Aorta (tissue), 5 donors: ENCODE measurements around the gene FAM76B. TPM values are rescaled to one million over a fixed set of nuclear protein-coding genes. Genes with fewer than 3 reads are reported as not detected.

Experiments used
- ATAC-seq: fragments of 200-7000 bp; cut with Tn5 transposase; one replicate; pipeline ENCODE4 v1.9.1; 2022; ENCODE audit warnings: moderate library complexity; ENCODE audit not compliant: low FRiP score
- DNase-seq, 2 donors: peaks; one replicate each; pipeline ENCODE4 v3.0.0-alpha.2; 2020
- H3K27ac ChIP-seq, 2 donors: one replicate each; pipeline ENCODE4 v1.5.1; 2013; ENCODE audit warnings: low read length in 2 of 2, mild to moderate bottlenecking in 2 of 2, moderate library complexity in 2 of 2, control low read depth in 1 of 2, inconsistent platforms in 1 of 2, low read depth in 1 of 2
- H3K27me3 ChIP-seq, 2 donors: one replicate each; pipeline ENCODE4 v1.6.1; 2013; ENCODE audit warnings: control low read depth in 1 of 2, low read length in 1 of 2, mild to moderate bottlenecking in 1 of 2, moderate library complexity in 1 of 2; ENCODE audit not compliant: insufficient read depth in 2 of 2, control insufficient read depth in 1 of 2
- H3K36me3 ChIP-seq, 2 donors: one replicate each; pipeline ENCODE4 v1.6.1; 2013; ENCODE audit warnings: control low read depth in 1 of 2, low read length in 1 of 2, mild to moderate bottlenecking in 1 of 2; ENCODE audit not compliant: insufficient read depth in 2 of 2, control insufficient read depth in 1 of 2
- H3K4me1 ChIP-seq, 2 donors: one replicate each; pipeline ENCODE4 v1.6.1; 2013; ENCODE audit warnings: low read length in 2 of 2, control low read depth in 1 of 2, mild to moderate bottlenecking in 1 of 2, moderate library complexity in 1 of 2; ENCODE audit not compliant: insufficient read depth in 2 of 2, control insufficient read depth in 1 of 2
- H3K4me3 ChIP-seq, 2 donors: one replicate each; pipeline ENCODE4 v1.5.1; 2013; ENCODE audit warnings: low read length in 2 of 2, control low read depth in 1 of 2, mild to moderate bottlenecking in 1 of 2
- H3K9me3 ChIP-seq: one replicate; pipeline ENCODE4 v1.6.1; 2013; ENCODE audit warnings: mild to moderate bottlenecking, low read length; ENCODE audit not compliant: control insufficient read depth
- WGBS, 2 donors: extraction: QIAGEN DNeasy Blood & Tissue Kit; methylation state at CpG; one replicate each; pipeline ENCODE4 v1.1.7; 2013; 5-methylcytosine and 5-hydroxymethylcytosine counted together
- intact Hi-C, 2 donors: fragments of 100-400 bp; cut with DNase I; formaldehyde crosslinking; loops; one replicate each; pipeline versions ENCODE4 v1.14.2 to v1.15.0; 2022
- long read RNA-seq, 2 donors: library from polyadenylated mRNA; unstranded; transcript quantifications; one replicate each; pipeline ENCODE4 v2.0.0, GENCODE V29; 2020 to 2021
- polyA plus RNA-seq, 2 donors: library from polyadenylated mRNA; stranded (reverse); fragments of 200-250 nt; gene quantifications; one replicate each; pipeline ENCODE4 v1.2.3, GENCODE V29; 2013
- total RNA-seq, 2 donors: library from RNA; stranded (reverse); fragmentation: NEBNext Ultra II Directional; extraction: Animal tissue kit (Norgen Biotek cat#: 25700); gene quantifications; one replicate each; pipeline ENCODE4 v1.2.1, GENCODE V29; 2021
- donor health status: healthy with polysubstance abuse.
- donor health status: Bipolar disorder and iron deficiency.
- donor health status: DM: no; HTN: no; CAD: no.
- donor health status: DM: no; HTN: no; CAD: no.
- donor health status: DM: yes; HTN: yes; CAD: no.

The FAM76B gene
- total RNA-seq: 10 to 100 TPM; 22.6 to 33.4 TPM
- polyA plus RNA-seq: 10 to 100 TPM in 1 of 2 donors, 1 to 10 TPM in 1; 6.9 to 22.2 TPM
- long read RNA-seq, donor 1, partial matches to known transcripts: 2 of 3 reads
- long read RNA-seq, donor 1, other reads (novel, unspliced or antisense): 1 of 3 reads
- long read RNA-seq, donor 2, partial matches to known transcripts: 2 of 9 reads
- long read RNA-seq, donor 2, other reads (novel, unspliced or antisense): 5 of 9 reads

DNA sequence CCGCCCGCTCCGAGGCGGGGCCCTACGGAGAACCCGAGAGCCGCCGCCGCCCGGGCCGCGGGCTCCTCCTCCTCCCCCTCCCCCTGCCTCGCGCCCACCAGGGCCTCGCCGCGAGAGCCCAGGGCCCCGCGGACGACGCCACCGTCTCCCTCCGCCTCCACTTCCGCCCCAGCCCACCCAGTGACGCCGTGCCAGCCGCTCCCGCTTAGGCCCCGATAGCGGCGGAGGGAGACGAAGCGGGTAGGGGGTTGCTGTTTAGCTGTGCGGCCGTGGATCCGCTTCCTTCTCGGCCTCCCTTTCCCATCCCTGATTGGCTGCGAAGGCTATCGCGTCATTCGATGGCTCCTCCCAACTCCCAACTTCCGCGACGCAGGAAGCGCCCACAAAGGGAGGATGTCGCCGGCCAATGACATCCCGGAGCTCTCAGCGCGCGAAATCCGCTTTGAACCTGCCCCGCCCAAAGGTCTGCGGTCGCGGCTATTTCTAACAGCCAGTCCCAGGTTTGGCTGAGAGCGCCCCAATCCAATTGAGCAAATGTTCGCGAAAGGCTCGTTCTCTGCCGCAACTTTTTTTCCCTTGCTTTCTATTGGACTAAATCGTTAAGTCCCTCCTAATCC lies at the start of gene FAM76B:
Gene FAM76B, minus strand, starts transcription at position 277 of the 617 bp plus-strand sequence. CDS start 304 bp downstream, outside the sequence.
- intact Hi-C loops: no loop called here
- peaks cover 0 to 2% of the 10 kb centered on the region in 2 donors for H3K4me1 ChIP-seq
- H3K36me3 ChIP-seq: peaks cover 0 to 4% of the 10 kb centered on the region in 2 donors
- peak; percentile 98 for DNase-seq
- H3K4me3 ChIP-seq: peak within 1 kb of the TSS; percentile 85 to 89
- no peaks in the 10 kb centered on the region for H3K27me3 ChIP-seq
- WGBS, 2 donors: 1% methylated on average over 53 to 62 of the region's 62 CpGs
- peak within 1 kb of the TSS; percentile 58 to 97 for H3K27ac ChIP-seq
- ATAC-seq: peak; percentile 97
- no peaks in the 10 kb centered on the region for H3K9me3 ChIP-seq

- DNase-seq: no peak
- 6 to 8% methylated on average over 3 of the region's 3 CpGs for WGBS, 2 donors
- Histone ChIP-seq H3K27me3 (no peaks in the 10 kb centered on the region), H3K4me1 (peaks cover 0 to 1% of the 10 kb centered on the region in 2 donors), H3K4me3 (no peak overlapping the region), H3K27ac (no peak overlapping the region), H3K36me3 (peaks cover 0 to 6% of the 10 kb centered on the region in 2 donors), H3K9me3 (no peaks in the 10 kb centered on the region)
- ATAC-seq: peak; percentile 88
- intact Hi-C loops: loop anchor here (5.0 kb wide), 1 partner anchor 591 kb away; no protein-coding TSS in a partner anchor
These were observed 46.3 kb upstream of the FAM76B start for GRCh38 chr11:95835768-95836488.

DNA sequence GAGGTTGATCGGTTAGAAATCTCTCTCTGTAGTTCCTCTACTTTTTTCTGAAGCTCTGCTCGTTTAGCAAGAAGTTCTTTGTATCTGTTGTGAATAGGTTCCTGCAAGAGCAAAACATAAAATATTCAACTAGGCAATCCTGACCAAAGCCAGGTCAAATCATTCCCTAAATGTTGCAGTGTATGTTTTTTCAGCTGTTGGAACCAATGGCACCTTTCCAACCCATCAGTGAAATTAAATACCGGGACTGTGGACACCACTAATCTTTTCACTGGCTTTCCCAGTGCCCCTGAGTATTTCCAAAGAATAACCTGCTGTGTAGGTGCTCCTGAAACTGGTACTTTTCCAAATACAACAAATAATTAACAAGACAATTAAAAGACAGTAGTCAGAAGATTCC lies 45.8 kb upstream of the FAM76B start:
- Histone ChIP-seq H3K27ac (no peak overlapping the region), H3K27me3 (no peaks in the 10 kb centered on the region), H3K4me1 (peaks cover 0 to 1% of the 10 kb centered on the region in 2 donors), H3K4me3 (no peak overlapping the region), H3K9me3 (no peaks in the 10 kb centered on the region), H3K36me3 (peaks cover 0 to 6% of the 10 kb centered on the region in 2 donors)
- intact Hi-C loops: loop anchor here (5.0 kb wide), 1 partner anchor 592 kb away; no protein-coding TSS in a partner anchor
- DNase-seq (no peak), ATAC-seq (no peak)
- WGBS, 2 donors: 23 to 31% methylated on average over 3 of the region's 3 CpGs

GRCh38 chr11:95833378-95833777 lies 43.8 kb upstream of the FAM76B start:
- ATAC-seq (no peak), DNase-seq (no peak)
- no peaks in the 10 kb centered on the region for H3K27me3 ChIP-seq
- H3K9me3 ChIP-seq: no peaks in the 10 kb centered on the region
- H3K4me3 ChIP-seq: no peak overlapping the region
- peaks cover 0 to 1% of the 10 kb centered on the region in 2 donors for H3K4me1 ChIP-seq
- H3K36me3 ChIP-seq: peaks cover 0 to 6% of the 10 kb centered on the region in 2 donors
- WGBS, 2 donors: 13 to 29% methylated on average over 1 of the region's 1 CpG
- intact Hi-C loops: no loop called here
- no peak overlapping the region for H3K27ac ChIP-seq

DNA sequence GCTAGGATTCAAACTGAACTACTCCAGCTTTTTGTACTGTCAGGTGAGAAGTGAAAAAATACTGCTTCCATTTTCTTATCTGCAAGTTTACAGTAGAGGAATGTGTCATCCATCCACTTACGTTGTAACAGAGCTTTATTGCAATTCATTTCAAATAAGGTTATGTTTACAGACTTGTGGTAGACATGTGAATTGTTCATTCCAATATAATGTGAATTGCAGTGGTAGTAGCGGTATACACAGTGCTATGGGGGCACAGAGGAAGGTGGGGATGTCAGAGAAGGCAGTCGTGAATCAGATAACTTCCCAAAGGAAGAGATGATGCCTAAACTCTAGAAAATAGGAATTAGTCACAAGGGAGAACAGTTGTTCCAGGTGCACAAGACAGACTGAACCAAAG lies 43.2 kb upstream of the FAM76B start:
- H3K36me3 ChIP-seq: peaks cover 0 to 6% of the 10 kb centered on the region in 2 donors
- no peaks in the 10 kb centered on the region for H3K9me3 ChIP-seq
- ATAC-seq (no peak), DNase-seq (no peak)
- H3K4me1 ChIP-seq: peaks cover 0 to 1% of the 10 kb centered on the region in 2 donors
- no peak overlapping the region for H3K4me3 ChIP-seq
- no peaks in the 10 kb centered on the region for H3K27me3 ChIP-seq
- intact Hi-C loops: no loop called here
- 76% methylated on average over 3 of the region's 3 CpGs for WGBS, 2 donors
- no peak overlapping the region for H3K27ac ChIP-seq

DNA sequence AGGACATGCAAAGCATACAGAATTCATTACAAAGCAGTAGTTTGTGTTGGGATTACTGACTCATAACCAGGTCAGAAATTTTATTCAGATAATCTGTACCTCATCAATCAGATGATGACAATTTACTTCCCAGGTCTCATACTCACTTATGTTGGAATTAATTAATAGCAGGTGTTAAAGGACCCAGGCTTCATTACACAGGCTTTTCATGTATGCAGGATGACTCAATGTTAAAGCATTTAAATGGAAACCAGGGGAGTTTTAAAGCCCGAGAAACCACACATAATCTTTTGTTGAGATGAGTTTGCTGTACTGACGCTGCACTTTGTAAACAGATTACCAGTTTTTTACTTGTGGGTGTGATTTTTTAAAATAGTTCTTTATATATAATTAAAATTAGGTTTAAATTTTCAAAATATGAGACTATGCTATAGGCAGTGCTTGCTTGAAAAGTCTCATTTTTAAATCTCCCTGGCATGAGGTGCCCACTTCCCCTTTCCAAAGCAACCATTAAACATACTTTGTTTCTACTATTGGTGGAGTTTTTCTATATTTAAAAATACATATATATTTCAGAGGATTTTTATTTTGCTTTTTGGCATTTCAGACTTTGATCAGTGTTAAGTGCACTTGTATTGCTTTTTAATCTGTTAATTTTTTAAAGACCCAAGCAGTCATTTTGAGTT lies 41.8 kb upstream of the FAM76B start:
- H3K4me1 ChIP-seq: peaks cover 0 to under 1% of the 10 kb centered on the region in 2 donors
- no peaks in the 10 kb centered on the region for H3K9me3 ChIP-seq
- H3K36me3 ChIP-seq: peaks cover 0 to 6% of the 10 kb centered on the region in 2 donors
- DNase-seq: no peak
- 63 to 66% methylated on average over 2 of the region's 2 CpGs for WGBS, 2 donors
- no peak for ATAC-seq
- H3K4me3 ChIP-seq: no peak overlapping the region
- H3K27ac ChIP-seq: no peak overlapping the region
- no peaks in the 10 kb centered on the region for H3K27me3 ChIP-seq
- intact Hi-C loops: no loop called here

- no peak overlapping the region for H3K4me3 ChIP-seq
- no peaks in the 10 kb centered on the region for H3K9me3 ChIP-seq
- no peak for DNase-seq
- no peaks in the 10 kb centered on the region for H3K4me1 ChIP-seq
- intact Hi-C loops: no loop called here
- 67 to 78% methylated on average over 1 of the region's 1 CpG for WGBS, 2 donors
- H3K27me3 ChIP-seq: no peaks in the 10 kb centered on the region
- ATAC-seq: no peak
- no peak overlapping the region for H3K27ac ChIP-seq
- peaks cover 0 to 3% of the 10 kb centered on the region in 2 donors for H3K36me3 ChIP-seq
These were observed 40.1 kb upstream of the FAM76B start for GRCh38 chr11:95829580-95830259.

- Histone ChIP-seq H3K36me3 (no peaks in the 10 kb centered on the region), H3K4me3 (no peak overlapping the region), H3K27me3 (no peaks in the 10 kb centered on the region), H3K27ac (no peak overlapping the region), H3K4me1 (no peaks in the 10 kb centered on the region), H3K9me3 (no peaks in the 10 kb centered on the region)
- 86 to 91% methylated on average over 4 of the region's 4 CpGs for WGBS, 2 donors
- DNase-seq (no peak), ATAC-seq (no peak)
- intact Hi-C loops: no loop called here
These were observed 38.1 kb upstream of the FAM76B start for GRCh38 chr11:95827696-95828095.
